HG02884 (cell line): Measurements from ENCODE around the gene FMOD.
"Not testable (repeated sequence)": the region's sequence is repeated elsewhere in the genome, so short reads cannot be mapped to it uniquely, and the experiment has no call there.

ENCODE experiments used
- ATAC-seq: cut with Tn5 transposase; IDR thresholded peaks from one replicate; pipeline ENCODE4 v1.9.1; 2021; ENCODE audit warnings: mild to moderate bottlenecking, moderate library complexity; ENCODE audit not compliant: unreplicated experiment

Gene FMOD

GRCh38 chr1:203306965-203307541, 43.9 kb downstream of the FMOD start:
- ATAC-seq = no peak

DNA sequence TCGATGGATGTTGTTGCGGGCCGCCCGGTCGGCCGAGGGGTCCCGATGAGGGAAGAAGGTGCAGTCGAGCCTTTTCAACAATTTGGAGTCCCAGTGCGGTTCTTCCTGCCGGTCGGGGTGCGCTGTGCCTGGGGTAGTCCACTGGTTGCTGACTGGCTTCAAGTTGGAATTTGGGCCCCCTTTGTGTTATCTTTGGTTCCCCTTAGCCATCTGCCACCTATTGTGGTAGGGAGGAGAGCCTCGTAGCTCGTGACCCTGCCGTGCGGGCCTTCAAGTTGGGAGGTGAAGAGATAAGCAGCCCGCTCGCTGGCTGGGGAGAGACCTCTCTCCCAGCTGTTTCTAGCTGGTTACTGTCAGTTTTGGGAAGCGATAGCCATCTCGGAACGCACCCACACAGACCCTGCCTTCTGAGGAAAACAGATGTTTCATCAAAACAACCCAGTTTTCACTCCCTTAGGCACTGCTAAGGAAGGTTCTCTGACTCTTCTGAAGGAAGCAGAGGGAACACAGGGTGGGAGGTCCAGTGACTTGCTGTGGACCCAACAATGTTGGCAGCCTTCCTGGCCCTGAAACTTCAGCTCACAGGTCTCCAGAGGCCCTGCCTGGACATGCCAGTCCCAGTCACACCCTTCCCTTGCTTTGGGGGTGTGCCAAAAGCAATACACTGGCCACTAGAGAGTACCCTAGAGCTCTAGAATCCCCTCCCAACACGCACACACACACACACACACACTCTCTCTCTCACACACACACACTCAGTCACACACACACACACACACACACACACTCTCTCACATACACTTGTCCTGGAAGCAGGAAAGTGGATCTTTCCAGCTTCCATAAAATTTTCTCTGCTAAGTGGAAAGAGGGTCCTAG, 44.6 kb downstream of the FMOD start:
- ATAC-seq = no peak

GRCh38 chr1:203305809-203306088, 45.2 kb downstream of the FMOD start:
- no peak for ATAC-seq

- ATAC-seq = peak; percentile 60
Observed at GRCh38 chr1:203304919-203305808, 45.8 kb downstream of the FMOD start, which contains the start of gene BTG2. BTG2 (plus strand) TSS chr1:203305519; CDS start chr1:203305607, 88 bp downstream.

DNA sequence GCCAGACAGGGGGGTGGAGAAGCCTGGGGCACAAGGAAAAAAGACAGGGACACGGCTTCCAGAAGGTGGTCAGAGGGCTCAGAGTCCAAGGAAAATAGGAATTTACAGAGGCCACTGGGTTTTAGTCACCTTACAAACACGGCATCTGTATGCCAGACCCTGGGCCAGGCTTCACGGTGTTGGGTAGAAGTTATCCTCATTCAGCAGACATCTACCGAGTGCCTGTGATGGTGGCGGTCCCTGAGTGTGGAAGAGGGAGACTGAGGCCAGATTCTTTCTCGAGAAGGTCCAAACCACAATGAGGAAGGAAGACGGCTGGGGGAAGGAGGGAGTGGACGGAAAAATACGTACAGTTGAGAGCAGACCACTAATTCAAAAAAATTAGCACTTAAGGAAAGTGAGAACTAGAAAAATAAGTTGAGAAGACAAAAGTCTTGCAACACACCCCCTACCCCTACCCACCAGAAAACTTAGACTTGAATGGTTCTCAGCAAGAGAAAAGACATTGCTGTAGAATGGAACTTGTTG, 46.5 kb downstream of the FMOD start:
- ATAC-seq = no peak

- ATAC-seq = no peak
Observed at GRCh38 chr1:203302894-203303293, 48.0 kb downstream of the FMOD start.

DNA sequence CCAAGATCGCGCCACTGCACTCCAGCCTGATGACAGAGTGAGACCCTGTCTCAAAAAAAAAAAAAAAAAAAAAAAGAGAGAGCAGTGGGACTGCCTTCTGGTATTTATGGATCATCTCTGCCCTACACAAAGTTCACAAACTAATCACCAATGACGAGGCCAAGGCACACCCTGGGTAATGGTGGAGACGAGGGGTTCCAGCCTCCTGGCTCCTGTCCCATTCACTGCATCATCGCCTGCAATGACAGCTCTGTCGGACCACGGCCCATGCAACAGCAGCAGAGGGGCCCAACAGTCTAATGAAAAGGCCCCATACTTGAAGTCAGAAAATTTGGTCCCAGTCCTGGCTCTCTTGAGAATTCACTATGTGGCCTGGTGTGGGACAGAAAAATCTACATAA, 48.5 kb downstream of the FMOD start:
- no peak for ATAC-seq

DNA sequence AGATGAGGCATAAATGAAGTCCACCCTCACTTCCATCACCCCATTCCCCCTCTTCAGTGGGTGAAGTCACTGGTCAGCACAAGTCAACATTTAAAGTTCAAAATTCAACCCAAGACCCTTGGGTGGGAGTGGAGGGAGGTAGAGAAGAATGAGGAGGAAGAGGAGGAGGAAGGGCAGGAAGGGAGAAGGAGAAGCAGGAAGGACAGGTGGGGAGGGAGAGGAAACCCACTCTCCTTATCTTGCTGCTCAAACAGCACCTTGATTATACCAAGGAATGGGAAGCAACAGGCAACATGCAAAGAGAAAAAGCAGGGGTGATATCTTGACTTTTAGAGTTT, 49.6 kb downstream of the FMOD start:
- no peak for ATAC-seq

DNA sequence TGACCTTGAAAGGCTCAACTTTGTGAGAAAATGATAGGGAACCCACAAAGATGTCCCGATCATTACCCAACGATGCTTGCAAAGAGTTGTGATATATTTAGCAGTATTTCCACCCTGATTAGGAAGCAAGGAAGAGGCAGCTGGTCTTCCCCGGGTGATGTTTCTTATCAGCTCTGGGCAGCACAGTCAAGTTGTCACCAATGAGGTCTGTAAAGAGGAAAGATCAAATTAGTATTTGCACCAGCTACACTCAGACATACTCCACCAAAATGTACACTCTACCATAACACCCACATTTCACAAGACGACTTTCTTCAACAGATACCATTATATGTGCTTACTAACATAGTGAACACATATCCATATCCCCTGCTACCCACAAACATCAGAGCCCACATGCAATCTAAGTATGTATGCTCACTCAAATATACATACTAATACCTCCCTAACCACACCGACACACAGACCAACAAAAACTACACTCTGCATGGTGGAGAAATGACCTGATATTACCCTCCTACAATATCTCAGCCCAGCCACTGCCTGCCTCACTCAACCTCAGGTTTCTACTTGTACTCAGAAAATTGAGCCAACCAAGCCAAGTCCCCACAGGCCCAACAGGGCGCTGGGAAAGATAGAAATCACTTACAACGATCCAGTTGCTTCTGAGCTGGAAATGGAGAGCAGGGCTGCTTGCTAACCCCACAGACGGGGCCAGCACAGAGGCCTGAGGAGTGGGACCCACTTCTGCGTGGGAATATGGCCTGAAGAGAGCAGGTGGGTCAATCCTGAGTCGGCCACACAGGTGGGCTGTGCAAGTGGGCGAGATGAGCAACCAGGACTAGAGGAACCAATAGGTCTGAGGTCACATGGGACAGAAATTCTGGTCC, 50.2 kb downstream of the FMOD start:
- ATAC-seq = no peak

DNA sequence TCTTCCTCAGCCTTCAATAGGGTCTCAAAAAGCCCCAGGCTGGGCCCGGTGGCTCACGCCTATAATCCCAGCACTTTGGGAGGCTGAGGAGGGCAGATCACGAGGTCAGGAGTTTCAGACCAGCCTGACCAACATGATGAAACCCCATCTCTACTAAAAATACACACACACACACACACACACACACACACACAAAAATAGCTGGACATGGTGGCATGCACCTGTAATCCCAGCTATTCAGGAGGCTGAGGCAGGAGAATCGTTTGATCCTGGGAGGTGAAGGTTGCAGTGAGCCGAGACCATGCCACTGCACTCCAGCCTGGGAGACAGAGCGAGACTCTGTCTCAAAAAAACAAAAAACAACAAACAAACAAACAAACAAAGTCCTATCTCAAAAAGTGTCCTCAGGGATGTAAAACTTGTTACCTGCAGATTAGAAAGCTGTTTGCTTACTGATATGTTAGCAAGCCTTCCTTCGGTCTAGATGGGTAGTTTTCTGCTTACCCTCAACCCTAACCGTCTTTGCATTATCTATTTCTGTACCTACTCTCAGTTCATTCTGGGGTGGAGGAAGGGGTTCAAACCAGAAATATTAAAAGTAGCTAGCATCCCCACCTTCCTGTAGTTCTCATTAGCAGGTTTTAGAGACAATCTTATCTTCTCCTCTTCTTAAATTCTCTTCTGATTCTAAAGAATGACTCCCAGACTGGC, 51.0 kb downstream of the FMOD start:
- ATAC-seq = not testable (repeated sequence)

- ATAC-seq = no peak
Observed at GRCh38 chr1:203299169-203299568, 51.8 kb downstream of the FMOD start.

DNA sequence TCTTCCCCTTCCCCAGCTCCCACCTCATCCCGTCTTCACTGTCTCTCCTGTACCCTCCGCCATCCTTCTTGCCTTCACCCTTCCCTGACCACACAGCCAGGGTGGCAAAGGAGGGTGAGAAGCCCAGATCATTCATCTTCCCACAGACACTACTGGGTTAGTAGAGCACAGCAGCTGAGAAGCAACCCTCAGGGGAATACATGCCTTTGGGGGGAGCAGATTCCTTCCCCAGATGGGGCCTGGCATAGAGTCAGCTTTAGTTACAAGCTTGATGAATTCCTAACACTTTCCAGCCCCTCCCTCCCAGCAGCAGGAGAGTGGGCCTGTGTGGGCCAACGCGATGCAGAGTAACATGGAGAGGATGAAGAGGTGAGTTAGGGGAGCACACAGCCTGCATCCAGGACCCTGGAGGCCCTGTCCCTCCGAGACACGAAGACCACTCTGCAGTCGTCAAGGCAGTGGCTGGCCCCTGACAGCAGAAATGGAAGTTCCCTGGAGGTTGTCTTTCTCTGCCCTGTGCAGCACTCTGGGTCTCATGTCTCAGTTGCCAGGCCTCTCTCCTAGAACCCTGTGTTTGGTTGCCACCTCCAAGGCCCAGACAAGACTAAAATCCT, 54.4 kb downstream of the FMOD start:
- ATAC-seq = no peak

DNA sequence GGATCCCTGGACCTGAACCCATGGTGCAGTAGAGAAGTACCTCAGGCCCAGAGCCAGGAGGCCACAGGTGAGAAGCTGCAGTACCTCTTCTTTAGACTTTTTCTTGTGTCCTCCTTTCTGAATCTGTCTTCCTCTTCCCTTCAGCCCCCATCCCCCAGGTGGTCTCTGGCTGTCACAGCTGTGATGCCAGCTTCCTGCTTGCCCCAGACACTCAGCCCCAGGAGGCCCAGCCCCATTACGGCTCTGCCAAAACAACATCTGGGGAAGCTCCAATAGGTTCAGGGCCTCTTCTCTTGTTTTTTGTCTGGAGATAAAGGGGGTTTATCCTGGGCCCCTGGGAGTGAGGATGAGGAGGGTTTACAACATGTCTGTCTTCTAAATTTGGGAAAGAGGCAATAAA, 55.1 kb downstream of the FMOD start:
- ATAC-seq = no peak

- ATAC-seq = no peak
Observed at GRCh38 chr1:203291201-203292096, 59.5 kb downstream of the FMOD start.
